GM12892 (cell line): ENCODE measurements around the gene KRTAP22-1. TPM values are rescaled to one million over a fixed set of nuclear protein-coding genes. Genes with fewer than 3 reads are reported as not detected.

Source experiments
- DNase-seq: peaks from one replicate; pipeline ENCODE4 v3.0.0; 2011; ENCODE audit not compliant: insufficient read length
- FAIRE-seq: peaks from 2 replicates; lab custom pipeline; 2011; peaks lifted over from hg19 to GRCh38; lab: Jason Lieb, UNC
- POLR2A ChIP-seq: IDR thresholded peaks from 2 replicates; pipeline ENCODE4 v1.6.1; 2011; ENCODE audit warnings: low read depth, low read length, control low read depth
- POLR2AphosphoS5 ChIP-seq: IDR thresholded peaks from 2 replicates; pipeline ENCODE4 v1.6.1; 2011; ENCODE audit warnings: low read depth, low read length, control low read depth
- TAF1 ChIP-seq: IDR thresholded peaks from 2 replicates; pipeline ENCODE4 v1.6.1; 2011; ENCODE audit warnings: low read depth, mild to moderate bottlenecking, control low read depth, low read length, borderline replicate concordance
- polyA plus RNA-seq: library from polyadenylated mRNA; unstranded; fragments of >200 nt; gene quantifications from one replicate; pipeline ENCODE4 v1.2.1, GENCODE V29; 2012; ENCODE audit warnings: missing spikeins, inconsistent platforms; ENCODE audit not compliant: missing spikeins

KRTAP22-1 gene
- polyA plus RNA-seq = not detected

- no peak for FAIRE-seq
- DNase-seq = no peak
- no peak for TF ChIP-seq TAF1
These were observed at the start of gene KRTAP22-1 for GRCh38 chr21:30600787-30601186. Gene KRTAP22-1, plus strand, starts transcription at chr21:30601087.

- no peak for FAIRE-seq
- TF ChIP-seq POLR2AphosphoS5 (no peak), POLR2A (no peak), TAF1 (no peak)
- DNase-seq = no peak
These were observed 48.1 kb upstream of the KRTAP22-1 start for GRCh38 chr21:30552782-30553181.

- DNase-seq (no peak), FAIRE-seq (no peak)
- TF ChIP-seq POLR2AphosphoS5 = no peak
- no peak for TF ChIP-seq POLR2A
- no peak for TF ChIP-seq TAF1
These were observed 45.8 kb upstream of the KRTAP22-1 start for GRCh38 chr21:30555095-30555494.

- TF ChIP-seq TAF1 (no peak), POLR2AphosphoS5 (no peak), POLR2A (no peak)
- FAIRE-seq = no peak
- no peak for DNase-seq
These were observed 39.5 kb upstream of the KRTAP22-1 start, which contains the start of gene KRTAP19-7 for GRCh38 chr21:30561264-30561895. Gene KRTAP19-7, minus strand, starts transcription at chr21:30561314. Its CDS starts 25 bp downstream, at chr21:30561289.

- no peak for FAIRE-seq
- no peak for DNase-seq
- TF ChIP-seq TAF1 = no peak
These were observed 38.9 kb upstream of the KRTAP22-1 start for GRCh38 chr21:30561957-30562356.

- no peak for DNase-seq
- no peak for TF ChIP-seq POLR2A
- TF ChIP-seq TAF1 = no peak
- no peak for TF ChIP-seq POLR2AphosphoS5
- FAIRE-seq = no peak
These were observed 37.8 kb upstream of the KRTAP22-1 start for GRCh38 chr21:30563072-30563471.

- FAIRE-seq (no peak), DNase-seq (no peak)
- TF ChIP-seq POLR2A (no peak), TAF1 (no peak), POLR2AphosphoS5 (no peak)
These were observed 37.3 kb upstream of the KRTAP22-1 start for GRCh38 chr21:30563630-30564029.

- DNase-seq (no peak), FAIRE-seq (no peak)
- TF ChIP-seq TAF1 = no peak
- no peak for TF ChIP-seq POLR2A
- no peak for TF ChIP-seq POLR2AphosphoS5
These were observed 33.3 kb upstream of the KRTAP22-1 start for GRCh38 chr21:30567617-30568016.

GRCh38 chr21:30577766-30578165 is 23.1 kb upstream of the KRTAP22-1 start:
- TF ChIP-seq POLR2AphosphoS5 = no peak
- TF ChIP-seq POLR2A = no peak
- TF ChIP-seq TAF1 = no peak
- FAIRE-seq (no peak), DNase-seq (no peak)

GRCh38 chr21:30579346-30579745 is 21.5 kb upstream of the KRTAP22-1 start:
- DNase-seq (no peak), FAIRE-seq (no peak)
- no peak for TF ChIP-seq POLR2AphosphoS5
- no peak for TF ChIP-seq POLR2A
- no peak for TF ChIP-seq TAF1

GRCh38 chr21:30580132-30580531 is 20.8 kb upstream of the KRTAP22-1 start:
- DNase-seq (no peak), FAIRE-seq (no peak)
- TF ChIP-seq TAF1 (no peak), POLR2AphosphoS5 (no peak), POLR2A (no peak)

GRCh38 chr21:30582870-30583269 is 18.0 kb upstream of the KRTAP22-1 start:
- FAIRE-seq = no peak
- no peak for TF ChIP-seq TAF1
- no peak for TF ChIP-seq POLR2A
- TF ChIP-seq POLR2AphosphoS5 = no peak
- DNase-seq = no peak
